ENCODE results near the gene DOK4. TPM values are rescaled to one million over a fixed set of nuclear protein-coding genes. Genes with fewer than 3 reads are reported as not detected.
"Not testable (repeated sequence)": the region's sequence is repeated elsewhere in the genome, so short reads cannot be mapped to it uniquely, and the experiment has no call there.

DOK4 gene
- total RNA-seq, 4 donors from 2014 or later = 22.8 to 33.1 (median 29.1) TPM

DNA sequence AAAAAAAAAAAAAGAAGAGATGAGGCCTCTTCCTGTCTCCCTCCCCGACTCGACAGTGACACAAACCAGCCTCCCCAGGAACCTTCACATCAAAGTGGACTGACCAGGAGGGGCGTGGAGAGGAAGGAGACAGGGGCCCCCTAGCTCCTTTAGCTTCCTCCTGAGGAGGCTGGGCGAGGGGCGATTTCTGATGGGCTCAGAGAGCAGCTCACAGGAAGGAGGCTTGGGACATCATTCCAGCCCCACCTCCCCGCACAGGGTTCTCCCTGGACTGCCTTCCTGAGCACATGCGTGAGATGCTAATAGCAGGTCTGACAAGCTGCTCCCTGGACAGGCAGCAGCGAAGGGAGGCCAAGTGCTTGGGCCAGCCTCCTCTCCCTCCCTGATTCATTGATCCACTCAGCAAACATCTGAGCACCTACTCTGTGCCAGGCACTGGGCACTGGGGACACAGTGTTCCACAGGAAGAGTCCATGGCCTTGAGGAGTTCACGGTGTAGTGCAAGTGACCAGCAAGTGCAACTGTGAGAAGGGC, 14.4 kb upstream of the DOK4 start:
- TF ChIP-seq, protein P1, sequence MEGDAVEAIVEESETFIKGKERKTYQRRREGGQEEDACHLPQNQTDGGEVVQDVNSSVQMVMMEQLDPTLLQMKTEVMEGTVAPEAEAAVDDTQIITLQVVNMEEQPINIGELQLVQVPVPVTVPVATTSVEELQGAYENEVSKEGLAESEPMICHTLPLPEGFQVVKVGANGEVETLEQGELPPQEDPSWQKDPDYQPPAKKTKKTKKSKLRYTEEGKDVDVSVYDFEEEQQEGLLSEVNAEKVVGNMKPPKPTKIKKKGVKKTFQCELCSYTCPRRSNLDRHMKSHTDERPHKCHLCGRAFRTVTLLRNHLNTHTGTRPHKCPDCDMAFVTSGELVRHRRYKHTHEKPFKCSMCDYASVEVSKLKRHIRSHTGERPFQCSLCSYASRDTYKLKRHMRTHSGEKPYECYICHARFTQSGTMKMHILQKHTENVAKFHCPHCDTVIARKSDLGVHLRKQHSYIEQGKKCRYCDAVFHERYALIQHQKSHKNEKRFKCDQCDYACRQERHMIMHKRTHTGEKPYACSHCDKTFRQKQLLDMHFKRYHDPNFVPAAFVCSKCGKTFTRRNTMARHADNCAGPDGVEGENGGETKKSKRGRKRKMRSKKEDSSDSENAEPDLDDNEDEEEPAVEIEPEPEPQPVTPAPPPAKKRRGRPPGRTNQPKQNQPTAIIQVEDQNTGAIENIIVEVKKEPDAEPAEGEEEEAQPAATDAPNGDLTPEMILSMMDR (IDR thresholded peaks at IDR 0.05) = no peak
- TF ChIP-seq POLR2A (IDR thresholded peaks at IDR 0.05) (no peak), EP300 (IDR thresholded peaks at IDR 0.05) (no peak)
- 51 to 59% methylated on average over 9 of the region's 9 CpGs for WGBS, 2 donors
- Histone ChIP-seq H3K4me3 (no peak overlapping the region), H3K4me1 (no peaks in the 10 kb centered on the region), H3K9me3 (no peaks in the 10 kb centered on the region), H3K27me3 (no peaks in the 10 kb centered on the region), H3K36me3 (no peaks in the 10 kb centered on the region), H3K27ac (no peak overlapping the region)
- no peak for DNase-seq (ENCODE audit: low spot score in 2 of 2)

DNA sequence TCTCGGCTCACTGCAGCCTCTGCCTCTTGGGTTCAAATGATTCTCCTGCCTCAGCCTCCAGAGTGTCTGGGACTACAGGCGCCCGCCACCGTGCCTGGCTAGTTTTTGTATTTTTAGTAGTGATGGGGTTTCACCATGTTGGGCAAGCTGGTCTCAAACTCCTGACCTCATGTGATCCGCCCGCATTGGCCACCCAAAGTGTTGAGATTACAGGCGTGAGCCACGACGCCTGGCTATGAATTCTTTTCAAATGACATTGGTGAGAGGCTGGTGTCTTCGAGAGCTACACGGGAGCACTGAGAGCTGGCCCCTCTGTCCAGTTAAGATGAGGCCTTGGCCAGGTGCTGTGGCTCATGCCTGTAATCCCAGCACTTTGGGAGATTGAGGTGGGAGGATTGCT, 13.6 kb upstream of the DOK4 start:
- DNase-seq (ENCODE audit: low spot score in 2 of 2); H3K27me3 ChIP-seq; H3K9me3 ChIP-seq; H3K27ac ChIP-seq; H3K36me3 ChIP-seq; H3K4me1 ChIP-seq; H3K4me3 ChIP-seq: not testable (repeated sequence)
- 83 to 92% methylated on average over 11 of the region's 11 CpGs for WGBS, 2 donors

DNA sequence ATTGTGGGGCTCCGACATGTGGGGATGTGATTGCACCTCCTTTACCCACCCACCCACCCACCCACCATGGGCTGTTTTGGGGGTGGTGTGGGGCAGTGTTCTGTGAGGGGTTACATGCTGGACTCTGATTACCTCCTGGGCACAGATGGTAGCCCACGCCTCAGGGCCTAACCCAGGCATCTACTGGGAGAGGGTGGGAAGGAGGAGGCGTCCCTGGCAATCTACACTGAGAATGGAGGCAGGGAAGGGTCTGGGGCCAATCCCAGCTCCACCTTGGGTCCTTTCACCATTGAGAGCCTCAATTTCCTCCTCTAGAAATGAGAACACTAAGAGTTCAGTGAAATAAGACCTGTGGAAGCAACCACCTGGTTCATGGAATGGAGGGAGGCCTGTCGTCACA, 11.7 kb upstream of the DOK4 start:
- H3K36me3 ChIP-seq = no peaks in the 10 kb centered on the region
- DNase-seq (ENCODE audit: low spot score in 2 of 2) = no peak
- 81 to 95% methylated on average over 4 of the region's 4 CpGs for WGBS, 2 donors
- TF ChIP-seq POLR2A (IDR thresholded peaks at IDR 0.05) (no peak), EP300 (IDR thresholded peaks at IDR 0.05) (no peak)
- TF ChIP-seq, protein P1 (IDR thresholded peaks at IDR 0.05) = no peak
- no peak overlapping the region for H3K4me3 ChIP-seq
- H3K4me1 ChIP-seq = no peaks in the 10 kb centered on the region
- H3K27me3 ChIP-seq = no peaks in the 10 kb centered on the region
- H3K9me3 ChIP-seq = no peaks in the 10 kb centered on the region
- H3K27ac ChIP-seq = no peak overlapping the region

DNA sequence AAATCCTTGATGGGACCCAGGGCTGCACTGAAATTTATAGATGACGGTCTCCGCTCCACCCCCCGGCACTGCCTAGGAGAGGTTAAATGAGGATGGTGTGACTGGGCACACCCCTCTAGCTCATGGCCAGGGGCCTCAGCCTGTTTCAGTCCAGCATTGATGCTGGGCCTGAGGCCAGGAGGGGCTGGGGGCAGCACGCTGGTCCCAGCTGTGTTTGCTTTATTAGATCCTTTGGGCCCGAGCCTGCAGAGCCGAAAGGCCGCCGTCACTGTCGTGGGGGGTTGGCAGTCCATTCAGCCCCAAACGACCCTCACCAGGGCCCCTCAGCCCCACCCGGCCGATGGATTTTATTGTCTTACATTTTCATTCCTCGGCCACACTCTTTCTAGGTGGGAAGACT, 10.8 kb upstream of the DOK4 start:
- 50 to 60% methylated on average over 13 of the region's 13 CpGs for WGBS, 2 donors
- no peak for DNase-seq (ENCODE audit: low spot score in 2 of 2)

DNA sequence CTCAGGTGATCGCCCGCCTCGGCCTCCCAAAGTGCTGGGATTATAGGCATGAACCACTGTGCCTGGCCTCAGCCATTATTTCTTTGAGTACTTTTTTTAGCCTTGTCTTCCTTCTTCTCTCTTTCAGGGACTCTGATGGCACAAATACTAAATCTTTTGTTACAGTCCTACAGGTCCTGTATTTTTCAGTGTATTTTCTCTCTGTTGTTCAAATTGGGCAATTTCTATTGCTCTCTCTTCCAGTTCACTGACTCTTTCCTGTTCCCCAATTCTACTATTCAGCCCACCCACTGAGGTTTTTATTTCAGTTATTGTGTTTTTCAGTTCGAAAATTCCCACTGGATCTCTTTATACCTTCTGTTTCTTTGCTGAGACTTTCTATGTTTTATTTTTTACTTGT, 7.5 kb upstream of the DOK4 start:
- DNase-seq (ENCODE audit: low spot score in 2 of 2) = no peak
- Histone ChIP-seq H3K27ac (no peak overlapping the region), H3K9me3 (no peaks in the 10 kb centered on the region), H3K36me3 (no peaks in the 10 kb centered on the region), H3K4me3 (no peak overlapping the region), H3K27me3 (no peaks in the 10 kb centered on the region), H3K4me1 (no peaks in the 10 kb centered on the region)
- no peak for TF ChIP-seq POLR2A (IDR thresholded peaks at IDR 0.05)
- TF ChIP-seq, protein P1 (IDR thresholded peaks at IDR 0.05) = no peak
- TF ChIP-seq EP300 (IDR thresholded peaks at IDR 0.05) = no peak
- 73 to 75% methylated on average over 4 of the region's 4 CpGs for WGBS, 2 donors

More for the DNA sequence above, 10.8 kb upstream of the DOK4 start:
- Histone ChIP-seq H3K27ac (no peak overlapping the region), H3K9me3 (no peaks in the 10 kb centered on the region), H3K4me1 (no peaks in the 10 kb centered on the region), H3K36me3 (no peaks in the 10 kb centered on the region), H3K27me3 (no peaks in the 10 kb centered on the region), H3K4me3 (no peak overlapping the region)
- TF ChIP-seq POLR2A (IDR thresholded peaks at IDR 0.05) (no peak), EP300 (IDR thresholded peaks at IDR 0.05) (no peak)
- TF ChIP-seq, protein P1 (IDR thresholded peaks at IDR 0.05) = no peak

DNA sequence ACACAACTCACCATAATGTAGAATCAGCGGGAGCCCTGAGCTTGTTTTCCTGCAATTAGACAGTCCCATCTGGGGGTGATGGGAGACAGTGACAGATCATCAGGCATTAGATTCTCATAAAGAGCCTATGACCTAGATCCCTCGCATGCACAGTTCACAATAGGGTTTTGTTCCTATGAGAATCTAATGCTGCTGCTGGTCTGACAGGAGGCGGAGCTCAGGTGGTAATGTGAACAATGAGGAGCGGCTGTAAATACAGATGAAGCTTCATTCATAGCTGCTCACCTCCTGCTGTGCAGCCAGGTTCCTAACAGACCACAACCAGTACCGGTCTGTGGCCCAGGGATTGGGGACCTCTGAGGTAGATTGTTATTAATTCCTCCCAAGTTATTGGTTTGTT, 2.9 kb upstream of the DOK4 start:
- H3K4me1 ChIP-seq = peaks cover 0 to 33% (median 11%) of the 10 kb centered on the region in 4 donors
- H3K36me3 ChIP-seq = no peaks in the 10 kb centered on the region
- H3K27me3 ChIP-seq = no peaks in the 10 kb centered on the region
- H3K27ac ChIP-seq = no peak overlapping the region
- no peaks in the 10 kb centered on the region for H3K9me3 ChIP-seq
- 85 to 89% methylated on average over 5 of the region's 5 CpGs for WGBS, 2 donors
- DNase-seq (ENCODE audit: low spot score in 2 of 2) = peak in 1 of 2 donors; percentile 10
- TF ChIP-seq EP300 (IDR thresholded peaks at IDR 0.05) = no peak
- TF ChIP-seq POLR2A (IDR thresholded peaks at IDR 0.05) = no peak
- TF ChIP-seq, protein P1 (IDR thresholded peaks at IDR 0.05) = no peak
- H3K4me3 ChIP-seq = no peak overlapping the region

Data from tibial nerve (tissue), 4 donors.